Endothelial cell of umbilical vein (primary cell): ENCODE measurements around the gene NEURL1B. TPM values are rescaled to one million over a fixed set of nuclear protein-coding genes. Genes with fewer than 3 reads are reported as not detected.

Source experiments
- BruUV-seq: library from RNA; stranded (reverse); fragments of 400-500 nt; replicated peaks from 2 replicates; lab custom pipeline; 2021; lab: Mats Ljungman, UMichigan
- CTCF ChIA-PET: fragments of 300-600, 350-600 bp; sonication (Branson Sonifier 250); formaldehyde crosslinking; loops from one replicate; lab custom pipeline; 2021; ENCODE audit warnings: antibody characterized with exemption, inconsistent platforms; lab: Charles Lee
- POLR2A ChIA-PET: fragments of 300-600, 350-600 bp; sonication (Branson Sonifier 250); formaldehyde crosslinking; loops from one replicate; lab custom pipeline; 2021; ENCODE audit warnings: antibody characterized with exemption, inconsistent platforms; lab: Charles Lee
- DNase-seq: peaks from one replicate; pipeline ENCODE4 v3.0.0-alpha.2; 2011; ENCODE audit warnings: low read depth, low spot score
- FAIRE-seq: peaks from 2 replicates; lab custom pipeline; 2011; peaks lifted over from hg19 to GRCh38; lab: Jason Lieb, UNC
- H2AFZ ChIP-seq: 2 replicates; pipeline ENCODE4 v1.6.0; 2012; ENCODE audit warnings: low read depth, low read length, control low read depth, inconsistent platforms
- H3K27ac ChIP-seq: 2 replicates; pipeline ENCODE4 v1.5.1; 2011; ENCODE audit warnings: low read depth, mild to moderate bottlenecking, control low read depth, low read length, moderate library complexity; ENCODE audit not compliant: insufficient read depth
- H3K27me3 ChIP-seq, 2 experiments: 2 replicates each; pipeline versions ENCODE4 v1.6.0 to v1.6.1; 2011; ENCODE audit warnings: low read length in 2 of 2, mixed read lengths in 1 of 2; ENCODE audit not compliant: control insufficient read depth in 2 of 2, insufficient read depth in 2 of 2
- H3K36me3 ChIP-seq, 2 experiments: 2 replicates in 1 of 2; 3 replicates in 1 of 2; pipeline ENCODE4 v1.5.1; 2011; ENCODE audit warnings: low read length in 2 of 2, mild to moderate bottlenecking in 1 of 2, moderate library complexity in 1 of 2; ENCODE audit not compliant: control insufficient read depth in 2 of 2, insufficient read depth in 2 of 2; ENCODE audit errors: extremely low read depth in 1 of 2
- H3K4me1 ChIP-seq: 3 replicates; pipeline ENCODE4 v1.5.1; 2011; ENCODE audit warnings: mild to moderate bottlenecking, low read length; ENCODE audit not compliant: control insufficient read depth, insufficient read depth; ENCODE audit errors: extremely low read depth
- H3K4me2 ChIP-seq: 2 replicates; pipeline ENCODE4 v1.6.1; 2011; ENCODE audit warnings: low read length, control low read depth, mixed read lengths; ENCODE audit not compliant: insufficient read depth
- H3K4me3 ChIP-seq, 3 experiments: fragments of 200-600 bp in 1 of 3; sonication (generic), shearing (Covaris generic) in 1 of 3; replicated peaks in 1 of 3; 2 replicates each; pipeline ENCODE4 v1.5.1; 2011 to 2016; ENCODE audit warnings: control low read depth in 3 of 3, low read length in 3 of 3, mild to moderate bottlenecking in 2 of 3, inconsistent platforms in 1 of 3, low read depth in 1 of 3, moderate library complexity in 1 of 3; ENCODE audit not compliant: insufficient read depth in 1 of 3
- H3K79me2 ChIP-seq: 2 replicates; pipeline ENCODE4 v1.6.0; 2012; ENCODE audit warnings: low read length, inconsistent platforms; ENCODE audit not compliant: control insufficient read depth, insufficient read depth
- H3K9ac ChIP-seq: replicated peaks from 2 replicates; pipeline ENCODE3; 2011; ENCODE audit warnings: low read length, control low read depth; ENCODE audit not compliant: insufficient read depth; ENCODE audit errors: extremely low read depth
- H3K9me1 ChIP-seq: replicated peaks from 3 replicates; pipeline ENCODE4 v1.6.0; 2011; ENCODE audit warnings: mild to moderate bottlenecking, low read length; ENCODE audit not compliant: control insufficient read depth, insufficient read depth; ENCODE audit errors: extremely low read depth
- H3K9me3 ChIP-seq: replicated peaks from 2 replicates; pipeline ENCODE4 v1.5.1; 2012; ENCODE audit warnings: low read length, inconsistent platforms; ENCODE audit not compliant: control insufficient read depth, insufficient read depth
- H4K20me1 ChIP-seq: replicated peaks from 2 replicates; pipeline ENCODE3; 2011; ENCODE audit warnings: mild to moderate bottlenecking, low read length; ENCODE audit not compliant: control insufficient read depth, insufficient read depth; ENCODE audit errors: extremely low read depth
- EZH2 ChIP-seq: IDR thresholded peaks from 2 replicates; pipeline ENCODE4 v1.6.1; 2012; ENCODE audit warnings: borderline replicate concordance, low read depth, mild to moderate bottlenecking, moderate library complexity, low read length, inconsistent platforms; ENCODE audit not compliant: severe bottlenecking
- FOS ChIP-seq: IDR thresholded peaks from 2 replicates; pipeline ENCODE4 v1.6.1; 2011; ENCODE audit warnings: mild to moderate bottlenecking, low read length, moderate library complexity, borderline replicate concordance; ENCODE audit not compliant: insufficient read depth
- GATA2 ChIP-seq: IDR thresholded peaks from 2 replicates; pipeline ENCODE4 v1.7.0; 2011; ENCODE audit warnings: low read depth, mild to moderate bottlenecking, moderate library complexity, mixed read lengths, low read length; ENCODE audit not compliant: insufficient read length, insufficient read depth
- JUN ChIP-seq: IDR thresholded peaks from 2 replicates; pipeline ENCODE4 v1.6.1; 2011; ENCODE audit warnings: borderline replicate concordance, low read depth; ENCODE audit not compliant: insufficient read length, insufficient read depth
- MYC ChIP-seq: IDR thresholded peaks from one replicate; pipeline ENCODE4 v1.6.1; 2011; ENCODE audit warnings: mild to moderate bottlenecking, low read depth, low read length
- POLR2A ChIP-seq: IDR thresholded peaks from 2 replicates; pipeline ENCODE4 v1.6.1; 2012; ENCODE audit warnings: low read depth, mild to moderate bottlenecking, control low read depth, low read length
- POLR2AphosphoS5 ChIP-seq: IDR thresholded peaks from 2 replicates; pipeline ENCODE4 v1.6.1; 2012; ENCODE audit warnings: low read depth, mild to moderate bottlenecking, control low read depth, low read length, moderate library complexity; ENCODE audit not compliant: insufficient read depth
- dilution Hi-C: fragments of 300-500 bp; cut with MboI; formaldehyde crosslinking; loops from one replicate; pipeline ENCODE4 v1.15.0; 2019; ENCODE audit warnings: low sequenced_read_pairs; ENCODE audit not compliant: extremely low pct_ligation_motif_present
- intact Hi-C: fragments of 100-400 bp; cut with micrococcal nuclease; formaldehyde crosslinking; loops from one replicate; pipeline ENCODE4 v1.10.0; 2022
- polyA plus RNA-seq, 4 experiments: library from polyadenylated mRNA; depleted of rRNA in 3 of 4; stranded (reverse) in 3 of 4; unstranded in 1 of 4; fragments of >200 nt; gene quantifications; 2 replicates each; pipeline versions ENCODE4 v1.2.1 to v1.2.3, GENCODE V29; 2011 to 2012; ENCODE audit warnings: missing spikeins in 1 of 4
- total RNA-seq: library from RNA; stranded (reverse); gene quantifications from 2 replicates; pipeline ENCODE4 v1.2.3, GENCODE V29; 2021
- TF ChIP-seq, protein P1 (sequence below), 2 donors: IDR thresholded peaks; 1 replicate in 1 of 2; 2 replicates in 1 of 2; pipeline ENCODE4 v1.5.1; 2011; ENCODE audit warnings: low read length in 2 of 2, mild to moderate bottlenecking in 2 of 2, moderate library complexity in 2 of 2, control low read depth in 1 of 2, inconsistent platforms in 1 of 2, low read depth in 1 of 2; ENCODE audit not compliant: insufficient read depth in 1 of 2; ENCODE audit errors: extremely low read depth in 1 of 2
- TF ChIP-seq, protein P2 (sequence below): IDR thresholded peaks from 2 replicates; pipeline ENCODE4 v1.6.1; 2011; ENCODE audit not compliant: insufficient read depth, insufficient read length

Gene NEURL1B
- total and polyA plus RNA-seq, 2 donors (not counting 3 experiments of a cell fraction or from before 2014, with no cell fraction given): 0.44 to 1.6 TPM

DNA sequence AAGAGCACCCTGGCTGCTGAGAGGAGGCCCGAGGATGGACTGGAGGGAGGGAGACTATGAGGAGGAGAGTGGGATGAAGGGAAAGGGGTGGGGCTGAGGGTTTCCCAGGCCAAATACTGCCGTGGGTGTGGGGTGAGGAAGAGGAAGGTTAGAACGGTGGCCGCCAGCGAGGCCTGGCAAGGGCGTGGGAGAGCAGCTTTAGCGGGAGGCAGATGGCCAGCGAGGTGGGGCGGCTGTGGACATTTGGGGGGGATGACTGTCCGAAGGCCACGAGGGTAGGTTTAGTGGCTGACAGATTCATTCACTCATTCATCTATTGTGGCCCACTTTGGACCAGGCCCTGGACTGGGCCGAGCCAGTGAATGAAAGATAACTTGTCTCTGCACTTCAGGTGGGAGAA is 47.8 kb upstream of the NEURL1B start:
- ChIA-PET POLR2A (no interaction called here), CTCF (no interaction called here)
- H3K36me3 ChIP-seq: no peaks in the 10 kb centered on the region
- no peak for FAIRE-seq
- no peaks in the 10 kb centered on the region for H4K20me1 ChIP-seq
- H3K9me1 ChIP-seq: no peaks in the 10 kb centered on the region
- no peaks in the 10 kb centered on the region for H3K4me1 ChIP-seq
- dilution Hi-C loops: no loop called here
- TF ChIP-seq GATA2 (no peak), MYC (no peak), POLR2A (no peak), FOS (no peak), JUN (no peak), EZH2 (no peak), POLR2AphosphoS5 (no peak)
- TF ChIP-seq, protein P1, sequence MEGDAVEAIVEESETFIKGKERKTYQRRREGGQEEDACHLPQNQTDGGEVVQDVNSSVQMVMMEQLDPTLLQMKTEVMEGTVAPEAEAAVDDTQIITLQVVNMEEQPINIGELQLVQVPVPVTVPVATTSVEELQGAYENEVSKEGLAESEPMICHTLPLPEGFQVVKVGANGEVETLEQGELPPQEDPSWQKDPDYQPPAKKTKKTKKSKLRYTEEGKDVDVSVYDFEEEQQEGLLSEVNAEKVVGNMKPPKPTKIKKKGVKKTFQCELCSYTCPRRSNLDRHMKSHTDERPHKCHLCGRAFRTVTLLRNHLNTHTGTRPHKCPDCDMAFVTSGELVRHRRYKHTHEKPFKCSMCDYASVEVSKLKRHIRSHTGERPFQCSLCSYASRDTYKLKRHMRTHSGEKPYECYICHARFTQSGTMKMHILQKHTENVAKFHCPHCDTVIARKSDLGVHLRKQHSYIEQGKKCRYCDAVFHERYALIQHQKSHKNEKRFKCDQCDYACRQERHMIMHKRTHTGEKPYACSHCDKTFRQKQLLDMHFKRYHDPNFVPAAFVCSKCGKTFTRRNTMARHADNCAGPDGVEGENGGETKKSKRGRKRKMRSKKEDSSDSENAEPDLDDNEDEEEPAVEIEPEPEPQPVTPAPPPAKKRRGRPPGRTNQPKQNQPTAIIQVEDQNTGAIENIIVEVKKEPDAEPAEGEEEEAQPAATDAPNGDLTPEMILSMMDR (IDR thresholded peaks at IDR 0.05; ENCODE audit: extremely low read depth in 1 of 2, insufficient read depth in 1 of 2, low read depth in 1 of 2, low read length in 2 of 2): no peak
- TF ChIP-seq, protein P2, sequence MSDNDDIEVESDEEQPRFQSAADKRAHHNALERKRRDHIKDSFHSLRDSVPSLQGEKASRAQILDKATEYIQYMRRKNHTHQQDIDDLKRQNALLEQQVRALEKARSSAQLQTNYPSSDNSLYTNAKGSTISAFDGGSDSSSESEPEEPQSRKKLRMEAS: no peak
- H3K79me2 ChIP-seq: no peaks in the 10 kb centered on the region
- no peak overlapping the region for H2AFZ ChIP-seq
- no peak overlapping the region for H3K9ac ChIP-seq
- no peak overlapping the region for H3K27ac ChIP-seq
- BruUV-seq: no TSS peak
- no peak overlapping the region for H3K4me2 ChIP-seq
- intact Hi-C loops: no loop called here
- H3K4me3 ChIP-seq: no peak overlapping the region
- no peaks in the 10 kb centered on the region for H3K9me3 ChIP-seq
- DNase-seq: no peak
- H3K27me3 ChIP-seq: peaks cover 0 to 2% of the 10 kb centered on the region in 2 experiments
